Measurements from ENCODE around the gene ZNF664. TPM values are rescaled to one million over a fixed set of nuclear protein-coding genes. Genes with fewer than 3 reads are reported as not detected.

The ZNF664 gene
- total RNA-seq, 2 donors from 2014 or later = 124 TPM

DNA sequence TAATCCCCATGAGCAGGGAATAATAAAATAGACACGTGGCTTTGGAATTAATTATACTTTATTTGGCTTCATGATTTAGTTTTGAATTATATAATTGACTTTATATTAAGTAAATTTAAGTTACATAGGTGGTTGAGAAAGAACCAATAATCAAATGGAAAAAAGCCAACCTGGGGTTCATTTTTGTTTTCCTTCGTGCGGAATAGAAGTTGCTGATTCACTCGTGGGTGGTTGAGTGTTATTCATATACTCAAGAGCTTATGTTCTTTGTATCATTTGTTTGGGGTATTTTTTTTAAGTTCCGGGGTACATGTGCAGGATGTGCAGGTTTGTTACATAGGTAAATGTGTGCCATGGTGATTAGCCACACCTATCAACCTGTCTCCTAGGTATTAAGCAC is 58.0 kb downstream of the ZNF664 start:
- Histone ChIP-seq H3K36me3 (no peaks in the 10 kb centered on the region), H3K4me1 (no peaks in the 10 kb centered on the region), H3K4me3 (no peak overlapping the region), H3K9me3 (no peaks in the 10 kb centered on the region), H3K9ac (ENCODE audit: low read depth in 2 of 2, low read length in 2 of 2) (no peak overlapping the region), H3K27me3 (no peaks in the 10 kb centered on the region), H3K27ac (no peak overlapping the region)
- TF ChIP-seq, protein P1, sequence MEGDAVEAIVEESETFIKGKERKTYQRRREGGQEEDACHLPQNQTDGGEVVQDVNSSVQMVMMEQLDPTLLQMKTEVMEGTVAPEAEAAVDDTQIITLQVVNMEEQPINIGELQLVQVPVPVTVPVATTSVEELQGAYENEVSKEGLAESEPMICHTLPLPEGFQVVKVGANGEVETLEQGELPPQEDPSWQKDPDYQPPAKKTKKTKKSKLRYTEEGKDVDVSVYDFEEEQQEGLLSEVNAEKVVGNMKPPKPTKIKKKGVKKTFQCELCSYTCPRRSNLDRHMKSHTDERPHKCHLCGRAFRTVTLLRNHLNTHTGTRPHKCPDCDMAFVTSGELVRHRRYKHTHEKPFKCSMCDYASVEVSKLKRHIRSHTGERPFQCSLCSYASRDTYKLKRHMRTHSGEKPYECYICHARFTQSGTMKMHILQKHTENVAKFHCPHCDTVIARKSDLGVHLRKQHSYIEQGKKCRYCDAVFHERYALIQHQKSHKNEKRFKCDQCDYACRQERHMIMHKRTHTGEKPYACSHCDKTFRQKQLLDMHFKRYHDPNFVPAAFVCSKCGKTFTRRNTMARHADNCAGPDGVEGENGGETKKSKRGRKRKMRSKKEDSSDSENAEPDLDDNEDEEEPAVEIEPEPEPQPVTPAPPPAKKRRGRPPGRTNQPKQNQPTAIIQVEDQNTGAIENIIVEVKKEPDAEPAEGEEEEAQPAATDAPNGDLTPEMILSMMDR (IDR thresholded peaks at IDR 0.05) = no peak
- DNase-seq = no peak
- intact Hi-C loops (cut with DNase I) = loop anchor here (10.0 kb wide), 1 partner anchor 226 kb away; no protein-coding TSS in a partner anchor

DNA sequence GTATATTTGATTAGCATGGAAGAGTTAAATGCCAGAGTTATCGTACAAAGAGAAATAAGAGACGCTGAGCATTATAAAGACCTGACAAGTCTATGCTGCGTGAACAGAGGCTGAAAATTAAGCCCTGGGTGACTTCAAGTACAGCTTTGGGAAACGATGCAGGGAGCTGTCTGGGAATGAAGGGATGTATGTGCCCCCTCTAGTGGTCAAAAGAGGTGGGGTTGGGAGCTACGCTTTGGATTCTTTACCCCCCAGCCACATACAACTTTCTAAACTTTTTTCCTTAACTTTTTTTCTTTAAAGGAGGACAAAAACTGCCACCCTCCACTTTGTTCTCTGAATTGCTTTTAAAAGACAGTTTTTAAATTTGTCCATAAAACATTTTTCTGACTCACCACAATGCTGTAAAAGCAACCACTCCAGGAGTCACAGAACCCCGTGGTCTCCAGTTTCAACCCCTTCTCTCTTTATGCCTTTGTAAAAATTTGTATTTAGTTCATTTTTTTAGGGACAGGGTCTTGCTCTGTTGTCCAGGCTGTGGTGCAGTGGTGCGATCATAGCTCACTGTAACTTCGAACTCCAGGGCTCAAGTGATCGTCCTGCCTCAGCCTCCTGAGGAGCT is 59.4 kb downstream of the ZNF664 start:
- TF ChIP-seq, protein P1 (IDR thresholded peaks at IDR 0.05) = peak; percentile 73
- Histone ChIP-seq H3K27me3 (no peaks in the 10 kb centered on the region), H3K27ac (no peak overlapping the region), H3K9me3 (no peaks in the 10 kb centered on the region), H3K9ac (ENCODE audit: low read depth in 2 of 2, low read length in 2 of 2) (no peak overlapping the region), H3K4me1 (no peaks in the 10 kb centered on the region), H3K36me3 (no peaks in the 10 kb centered on the region), H3K4me3 (no peak overlapping the region)
- intact Hi-C loops (cut with DNase I) = loop anchor here (2.0 to 10.0 kb wide), 2 partner anchors 228 to 740 kb away; no protein-coding TSS in a partner anchor
- peak; percentile 52 for DNase-seq

DNA sequence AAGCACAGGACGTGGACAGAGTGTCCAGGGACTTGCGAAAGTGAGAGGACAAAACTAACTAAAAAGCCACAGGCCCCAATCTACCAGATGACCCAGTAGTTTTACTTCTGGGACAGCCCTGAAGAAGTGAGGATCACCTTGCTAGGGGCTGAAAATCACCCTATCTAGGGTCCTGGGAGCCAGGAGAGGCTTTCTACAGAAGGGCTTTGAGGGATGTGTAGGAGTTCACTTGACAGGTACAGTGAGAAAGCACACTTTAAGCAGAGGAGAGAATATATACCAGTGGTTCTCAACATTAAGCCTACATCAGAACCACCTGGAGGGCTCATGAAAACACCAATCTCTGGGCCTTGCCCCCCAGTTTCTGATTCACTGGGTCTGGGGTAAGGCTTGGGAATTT is 60.8 kb downstream of the ZNF664 start:
- intact Hi-C loops (cut with DNase I) = loop anchor here (2.0 to 10.0 kb wide), 2 partner anchors 229 to 739 kb away; no protein-coding TSS in a partner anchor
- H3K27me3 ChIP-seq = no peaks in the 10 kb centered on the region
- TF ChIP-seq, protein P1 (IDR thresholded peaks at IDR 0.05) = no peak
- no peaks in the 10 kb centered on the region for H3K36me3 ChIP-seq
- no peak overlapping the region for H3K27ac ChIP-seq
- no peak overlapping the region for H3K9ac ChIP-seq (ENCODE audit: low read depth in 2 of 2, low read length in 2 of 2)
- DNase-seq = no peak
- no peak overlapping the region for H3K4me3 ChIP-seq
- H3K4me1 ChIP-seq = no peaks in the 10 kb centered on the region
- no peaks in the 10 kb centered on the region for H3K9me3 ChIP-seq

DNA sequence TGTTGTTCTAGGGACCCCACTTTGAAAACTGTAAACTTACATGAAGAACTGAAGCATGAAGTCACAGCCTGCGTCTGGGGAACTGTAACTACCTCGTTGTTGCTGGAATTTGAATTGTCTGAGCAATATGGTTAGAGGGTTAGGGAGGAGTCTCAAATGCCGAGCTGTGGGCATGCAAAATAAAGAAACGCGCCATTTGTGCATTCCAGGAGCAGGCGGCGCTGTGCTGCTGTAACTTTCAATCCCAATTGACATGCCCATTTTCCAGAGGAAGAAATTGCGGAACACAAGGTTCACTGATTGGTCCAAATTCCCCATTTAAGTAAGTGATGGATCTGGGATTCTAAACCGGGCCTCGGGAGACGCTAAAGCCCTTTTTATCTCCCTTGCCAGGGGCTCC is 61.3 kb downstream of the ZNF664 start:
- H3K9ac ChIP-seq (ENCODE audit: low read depth in 2 of 2, low read length in 2 of 2) = no peak overlapping the region
- H3K4me3 ChIP-seq = no peak overlapping the region
- no peak overlapping the region for H3K27ac ChIP-seq
- no peaks in the 10 kb centered on the region for H3K4me1 ChIP-seq
- H3K36me3 ChIP-seq = no peaks in the 10 kb centered on the region
- no peaks in the 10 kb centered on the region for H3K9me3 ChIP-seq
- intact Hi-C loops (cut with DNase I) = loop anchor here (10.0 kb wide), 1 partner anchor 229 kb away; no protein-coding TSS in a partner anchor
- H3K27me3 ChIP-seq = no peaks in the 10 kb centered on the region
- no peak for DNase-seq
- TF ChIP-seq, protein P1 (IDR thresholded peaks at IDR 0.05) = no peak

DNA sequence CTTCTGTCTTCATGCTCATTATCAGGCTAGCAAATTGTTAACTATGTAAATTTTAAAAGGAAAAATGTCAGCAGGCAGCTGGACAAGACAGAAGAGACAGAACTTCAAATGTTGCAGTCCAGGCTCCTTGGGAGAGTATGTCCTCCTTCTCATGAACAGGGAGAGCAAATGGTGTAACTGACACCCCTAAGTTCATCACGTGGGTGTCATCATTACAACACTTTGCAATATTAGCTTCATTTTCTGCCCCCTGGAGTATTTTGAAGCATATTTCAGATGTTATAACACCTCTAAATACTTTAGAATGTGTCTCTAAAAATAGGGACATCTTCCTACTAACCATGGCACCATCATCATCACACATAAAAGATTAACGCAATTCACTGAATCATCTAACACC is 62.1 kb downstream of the ZNF664 start:
- intact Hi-C loops (cut with DNase I) = loop anchor here (5.0 to 10.0 kb wide), 2 partner anchors 230 to 287 kb away; no protein-coding TSS in a partner anchor
- TF ChIP-seq, protein P1 (IDR thresholded peaks at IDR 0.05) = no peak

More for the DNA sequence above, 62.1 kb downstream of the ZNF664 start:
- H3K4me3 ChIP-seq = no peak overlapping the region
- H3K36me3 ChIP-seq = no peaks in the 10 kb centered on the region
- H3K4me1 ChIP-seq = no peaks in the 10 kb centered on the region
- no peak for DNase-seq
- H3K27ac ChIP-seq = no peak overlapping the region
- H3K9ac ChIP-seq (ENCODE audit: low read depth in 2 of 2, low read length in 2 of 2) = no peak overlapping the region
- H3K27me3 ChIP-seq = no peaks in the 10 kb centered on the region
- H3K9me3 ChIP-seq = no peaks in the 10 kb centered on the region
